B cell (primary cell): ENCODE measurements around the gene TERB2. TPM values are rescaled to one million over a fixed set of nuclear protein-coding genes. Genes with fewer than 3 reads are reported as not detected.

Experiments
- ATAC-seq: fragments of 200-7000 bp; cut with Tn5 transposase; one replicate; pipeline ENCODE4 v1.10.0; 2021; ENCODE audit warnings: low read depth, mild to moderate bottlenecking, moderate number of reproducible peaks, moderate library complexity
- CTCF ChIA-PET: fragments of 350-600 bp; sonication (Branson Sonifier 250); formaldehyde crosslinking; loops from one replicate; lab custom pipeline; 2021; ENCODE audit warnings: antibody characterized with exemption, inconsistent platforms; lab: Charles Lee
- POLR2A ChIA-PET: fragments of 350-600 bp; sonication (Branson Sonifier 250); formaldehyde crosslinking; loops from one replicate; lab custom pipeline; 2021; ENCODE audit warnings: antibody characterized with exemption; lab: Charles Lee
- DNase-seq: peaks from one replicate; pipeline ENCODE4 v3.0.0; 2013
- H2AFZ ChIP-seq: 2 replicates; pipeline ENCODE4 v1.6.1; 2012; ENCODE audit warnings: mild to moderate bottlenecking, low read depth, low read length; ENCODE audit not compliant: insufficient read depth, poor library complexity, severe bottlenecking
- H3K27ac ChIP-seq, 2 donors: 1 replicate in 1 of 2; 2 replicates in 1 of 2; pipeline ENCODE4 v1.5.1; 2012 to 2013; ENCODE audit warnings: low read length in 2 of 2, mild to moderate bottlenecking in 2 of 2, moderate library complexity in 1 of 2
- H3K27me3 ChIP-seq, 4 experiments: fragments of 200-600 bp in 1 of 4; sonication (generic) in 1 of 4; replicated peaks in 1 of 4; 1 replicate in 2 of 4; 2 replicates in 2 of 4; pipeline versions ENCODE4 v1.6.1 to v1.7.0; 2013 to 2016; ENCODE audit warnings: low read length in 3 of 4, mild to moderate bottlenecking in 2 of 4, mixed read lengths in 1 of 4, moderate library complexity in 1 of 4; ENCODE audit not compliant: insufficient read depth in 4 of 4, control insufficient read depth in 3 of 4; ENCODE audit errors: control extremely low read depth in 1 of 4
- H3K36me3 ChIP-seq, 2 experiments: replicated peaks in 1 of 2; 1 replicate in 1 of 2; 2 replicates in 1 of 2; pipeline versions ENCODE4 v1.6.1 to v1.7.1; 2013; ENCODE audit warnings: low read length in 1 of 2; ENCODE audit not compliant: insufficient read depth in 2 of 2, control insufficient read depth in 1 of 2; ENCODE audit errors: control extremely low read depth in 1 of 2, extremely low read depth in 1 of 2
- H3K4me1 ChIP-seq, 2 donors: fragments of 200-600 bp in 1 of 2; sonication (generic) in 1 of 2; 1 replicate in 1 of 2; 2 replicates in 1 of 2; pipeline versions ENCODE4 v1.5.1 to v1.6.1; 2013 to 2017; ENCODE audit warnings: low read length in 2 of 2; ENCODE audit not compliant: control insufficient read depth in 2 of 2, insufficient read depth in 2 of 2
- H3K4me2 ChIP-seq: replicated peaks from 2 replicates; pipeline ENCODE3; 2012; ENCODE audit warnings: mild to moderate bottlenecking, low read depth, low read length; ENCODE audit not compliant: poor library complexity, severe bottlenecking
- H3K4me3 ChIP-seq, 5 experiments: fragments of 200-600 bp in 1 of 5; sonication (generic) in 1 of 5; 1 replicate in 3 of 5; 2 replicates in 2 of 5; pipeline versions ENCODE4 v1.5.1 to v1.7.0; 2011 to 2016; ENCODE audit warnings: low read length in 4 of 5, mild to moderate bottlenecking in 4 of 5, low read depth in 2 of 5, control low read depth in 1 of 5, moderate library complexity in 1 of 5; ENCODE audit not compliant: insufficient read depth in 1 of 5; ENCODE audit errors: control extremely low read depth in 1 of 5, extremely low read depth in 1 of 5
- H3K79me2 ChIP-seq: fragments of 200-600 bp; sonication (generic); one replicate; pipeline ENCODE4 v1.6.0; 2016; ENCODE audit warnings: low read length; ENCODE audit not compliant: control insufficient read depth, insufficient read depth
- H3K9ac ChIP-seq: fragments of 200-600 bp; sonication (generic); 2 replicates; pipeline ENCODE4 v1.6.1; 2017; ENCODE audit warnings: mild to moderate bottlenecking, low read length, moderate library complexity
- H3K9me3 ChIP-seq, 3 donors: one replicate each; pipeline versions ENCODE4 v1.6.1 to v1.7.1; 2013; ENCODE audit warnings: low read length in 2 of 3; ENCODE audit not compliant: control insufficient read depth in 2 of 3, insufficient read depth in 1 of 3; ENCODE audit errors: control extremely low read depth in 1 of 3
- H4K20me1 ChIP-seq: 2 replicates; pipeline ENCODE4 v1.6.0; 2012; ENCODE audit warnings: mild to moderate bottlenecking, low read length; ENCODE audit not compliant: insufficient read depth, control insufficient read depth, poor library complexity, severe bottlenecking
- H3K27ac Mint-ChIP-seq: one replicate; pipeline ENCODE4 v1.8.0; 2021; ENCODE audit warnings: mixed read lengths
- H3K27me3 Mint-ChIP-seq: one replicate; pipeline ENCODE4 v1.8.0; 2021; ENCODE audit warnings: mixed read lengths
- H3K4me1 Mint-ChIP-seq: one replicate; pipeline ENCODE4 v1.8.0; 2021; ENCODE audit warnings: mixed read lengths
- H3K4me3 Mint-ChIP-seq: one replicate; pipeline ENCODE4 v1.8.0; 2021; ENCODE audit warnings: mixed read lengths
- H3K9me3 Mint-ChIP-seq: one replicate; pipeline ENCODE4 v1.8.0; 2022; ENCODE audit warnings: mixed read lengths; ENCODE audit not compliant: insufficient read depth
- CTCF ChIP-seq: fragments of 200-600 bp; IDR thresholded peaks from one replicate; pipeline ENCODE4 v1.8.0; 2022; ENCODE audit warnings: antibody characterized with exemption, mild to moderate bottlenecking
- EZH2 ChIP-seq: IDR thresholded peaks from 2 replicates; pipeline ENCODE4 v1.6.1; 2012; ENCODE audit warnings: borderline replicate concordance, low read depth, mild to moderate bottlenecking, moderate library complexity, low read length; ENCODE audit not compliant: insufficient read depth, poor library complexity, severe bottlenecking
- WGBS: methylation state at CpG from one replicate; pipeline ENCODE4 v1.1.5; 2013; ENCODE audit warnings: missing lambda C conversion rate; ENCODE audit not compliant: insufficient coverage; 5-methylcytosine and 5-hydroxymethylcytosine counted together
- intact Hi-C: fragments of 100-400 bp; cut with micrococcal nuclease; formaldehyde crosslinking; loops from one replicate; pipeline ENCODE4 v1.10.0; 2022
- polyA plus RNA-seq: library from polyadenylated mRNA; depleted of rRNA; stranded (reverse); fragments of >200 nt; gene quantifications from 2 replicates; pipeline ENCODE4 v1.2.3, GENCODE V29; 2012
- total RNA-seq, 2 donors: library from RNA; stranded (reverse); fragments of 120-200 nt in 1 of 2; gene quantifications; 1 replicate in 1 of 2; 2 replicates in 1 of 2; pipeline versions ENCODE4 v1.2.3 to v1.2.4, GENCODE V29; 2013 to 2022

TERB2 gene
- total and polyA plus RNA-seq, 2 donors (not counting 1 experiment from before 2014, with no cell fraction given), result not detected

GRCh38 chr15:45026651-45027190, 70.2 kb downstream of the TERB2 start:
- DNase-seq (no peak), ATAC-seq (no peak)
- Histone ChIP-seq H3K27ac (no peak overlapping the region), H3K4me1 (peaks cover 12 to 16% of the 10 kb centered on the region in 2 donors), H3K4me2 (no peak overlapping the region), H3K27me3 (no peaks in the 10 kb centered on the region), H2AFZ (no peak overlapping the region), H3K9me3 (peaks cover 0 to 6% (median 0%) of the 10 kb centered on the region in 3 donors), H3K36me3 (no peaks in the 10 kb centered on the region), H3K9ac (no peak overlapping the region), H4K20me1 (no peaks in the 10 kb centered on the region), H3K4me3 (no peak overlapping the region), H3K79me2 (peaks cover 18% of the 10 kb centered on the region)
- Mint-ChIP-seq H3K27ac (no peak overlapping the region), H3K27me3 (no peaks in the 10 kb centered on the region), H3K9me3 (no peaks in the 10 kb centered on the region), H3K4me1 (peaks cover 26% of the 10 kb centered on the region), H3K4me3 (no peak overlapping the region)
- POLR2A ChIA-PET, result no interaction called here
- intact Hi-C loops, result loop anchor here (5.0 to 10.0 kb wide), 2 partner anchors 164 to 378 kb away; a partner anchor contains a TSS
- CTCF ChIA-PET, result interaction anchor here (2.9 kb wide), 1 partner anchor 11 kb away, joined by 20 read pairs; no protein-coding TSS in a partner anchor
- 100% methylated on average over 2 of the region's 5 CpGs for WGBS
- TF ChIP-seq EZH2 (no peak), CTCF (no peak)

- intact Hi-C loops, result loop anchor here (5.0 to 10.0 kb wide), 2 partner anchors 165 to 378 kb away; a partner anchor contains a TSS
- Histone ChIP-seq H3K4me1 (peaks cover 12 to 15% of the 10 kb centered on the region in 2 donors), H3K4me2 (no peak overlapping the region), H3K9me3 (peaks cover 0 to 6% (median 0%) of the 10 kb centered on the region in 3 donors), H3K27ac (no peak overlapping the region), H4K20me1 (no peaks in the 10 kb centered on the region), H3K9ac (no peak overlapping the region), H2AFZ (no peak overlapping the region), H3K36me3 (no peaks in the 10 kb centered on the region), H3K79me2 (peaks cover 16% of the 10 kb centered on the region), H3K4me3 (no peak overlapping the region), H3K27me3 (no peaks in the 10 kb centered on the region)
- Mint-ChIP-seq H3K4me1 (peaks cover 26% of the 10 kb centered on the region), H3K4me3 (no peak overlapping the region), H3K27ac (peak overlapping the region; percentile 15), H3K27me3 (no peaks in the 10 kb centered on the region), H3K9me3 (no peaks in the 10 kb centered on the region)
- DNase-seq (no peak), ATAC-seq (no peak)
- TF ChIP-seq CTCF, result no peak
- no peak for TF ChIP-seq EZH2
- 100% methylated on average over 1 of the region's 4 CpGs for WGBS
- CTCF ChIA-PET, result interaction anchor here (2.9 kb wide), 1 partner anchor 10 kb away, joined by 20 read pairs; no protein-coding TSS in a partner anchor
- POLR2A ChIA-PET, result no interaction called here
These were observed 70.7 kb downstream of the TERB2 start for GRCh38 chr15:45027220-45027619.
